Neuronal stem cell (in vitro differentiated cells): ENCODE data around the gene MATN3.
A peak's percentile ranks its signal among the peaks of the same experiment; 100 is the strongest.
"Not testable (repeated sequence)": the region's sequence is repeated elsewhere in the genome, so short reads cannot be mapped to it uniquely, and the experiment has no call there.

Experiments used
- DNase-seq: peaks from one replicate; pipeline ENCODE4 v3.0.0-alpha.2; 2013; ENCODE audit warnings: low spot score
- H2AFZ ChIP-seq: one replicate; pipeline ENCODE4 v1.6.1; 2013; ENCODE audit warnings: mild to moderate bottlenecking, low read length, inconsistent platforms
- H2AK5ac ChIP-seq: 2 replicates; pipeline ENCODE4 v1.6.1; 2013; ENCODE audit warnings: low read depth, mild to moderate bottlenecking, inconsistent platforms, low read length, moderate library complexity, mixed read lengths
- H2BK120ac ChIP-seq: 2 replicates; pipeline ENCODE4 v1.6.1; 2013; ENCODE audit warnings: low read depth, mild to moderate bottlenecking, inconsistent platforms, low read length, moderate library complexity, mixed read lengths
- H2BK12ac ChIP-seq: one replicate; pipeline ENCODE4 v1.6.1; 2013; ENCODE audit warnings: low read length, inconsistent platforms
- H2BK15ac ChIP-seq: 2 replicates; pipeline ENCODE4 v1.6.1; 2013; ENCODE audit warnings: mild to moderate bottlenecking, low read length, inconsistent platforms, mixed read lengths
- H2BK5ac ChIP-seq: one replicate; pipeline ENCODE4 v1.6.1; 2013; ENCODE audit warnings: inconsistent platforms, mild to moderate bottlenecking, low read length, moderate library complexity
- H3K14ac ChIP-seq: one replicate; pipeline ENCODE4 v1.6.1; 2013; ENCODE audit warnings: low read length, inconsistent platforms
- H3K18ac ChIP-seq: 2 replicates; pipeline ENCODE4 v1.6.1; 2013; ENCODE audit warnings: low read length, inconsistent platforms
- H3K23ac ChIP-seq: 2 replicates; pipeline ENCODE4 v1.6.1; 2013; ENCODE audit warnings: low read depth, mild to moderate bottlenecking, mixed read lengths, low read length, inconsistent platforms; ENCODE audit not compliant: poor library complexity
- H3K27ac ChIP-seq: replicated peaks from 3 replicates; pipeline ENCODE4 v1.5.1; 2013; ENCODE audit warnings: low read length, inconsistent platforms
- H3K27me3 ChIP-seq, 3 experiments: 2 replicates each; pipeline ENCODE4 v1.6.1; 2013; ENCODE audit warnings: low read length in 3 of 3, mild to moderate bottlenecking in 2 of 3, inconsistent platforms in 1 of 3, low read depth in 1 of 3, mixed read lengths in 1 of 3, moderate library complexity in 1 of 3; ENCODE audit not compliant: control insufficient read depth in 3 of 3, insufficient read depth in 3 of 3
- H3K36me3 ChIP-seq, 2 donors: replicated peaks in 1 of 2; 2 replicates each; pipeline ENCODE4 v1.6.1; 2013; ENCODE audit warnings: low read length in 2 of 2; ENCODE audit not compliant: control insufficient read depth in 2 of 2, insufficient read depth in 2 of 2
- H3K4ac ChIP-seq: 2 replicates; pipeline ENCODE4 v1.6.1; 2013; ENCODE audit warnings: inconsistent platforms, mild to moderate bottlenecking, low read length, moderate library complexity
- H3K4me1 ChIP-seq, 2 donors: 1 replicate in 1 of 2; 2 replicates in 1 of 2; pipeline ENCODE4 v1.6.1; 2013; ENCODE audit warnings: low read length in 2 of 2, low read depth in 1 of 2; ENCODE audit not compliant: control insufficient read depth in 2 of 2, insufficient read depth in 1 of 2
- H3K4me2 ChIP-seq: one replicate; pipeline ENCODE4 v1.6.1; 2013; ENCODE audit warnings: mild to moderate bottlenecking, low read length, inconsistent platforms; ENCODE audit not compliant: insufficient read depth, poor library complexity, severe bottlenecking
- H3K4me3 ChIP-seq, 2 donors: 2 replicates each; pipeline ENCODE4 v1.5.1; 2013; ENCODE audit warnings: low read length in 2 of 2, mild to moderate bottlenecking in 2 of 2, inconsistent platforms in 1 of 2, moderate library complexity in 1 of 2
- H3K79me1 ChIP-seq: one replicate; pipeline ENCODE4 v1.6.1; 2013; ENCODE audit warnings: low read depth, mild to moderate bottlenecking, inconsistent platforms, low read length, moderate library complexity
- H3K9ac ChIP-seq: one replicate; pipeline ENCODE4 v1.6.1; 2013; ENCODE audit warnings: mild to moderate bottlenecking, low read depth, low read length, inconsistent platforms; ENCODE audit not compliant: poor library complexity
- H3K9me3 ChIP-seq, 2 donors: replicated peaks in 1 of 2; 2 replicates each; pipeline versions ENCODE3 to v1.6.1; 2013; ENCODE audit warnings: low read length in 2 of 2, mild to moderate bottlenecking in 2 of 2, inconsistent platforms in 1 of 2, low read depth in 1 of 2, mixed read lengths in 1 of 2, moderate library complexity in 1 of 2; ENCODE audit not compliant: control insufficient read depth in 2 of 2, insufficient read depth in 1 of 2
- H4K8ac ChIP-seq: one replicate; pipeline ENCODE4 v1.6.1; 2013; ENCODE audit warnings: low read depth, mild to moderate bottlenecking, inconsistent platforms, low read length, moderate library complexity
- H4K91ac ChIP-seq: one replicate; pipeline ENCODE4 v1.6.1; 2013; ENCODE audit warnings: low read length, low read depth, mild to moderate bottlenecking, inconsistent platforms; ENCODE audit not compliant: poor library complexity
- WGBS, 2 donors: extraction: QIAGEN DNeasy Blood & Tissue Kit; methylation state at CpG; one replicate each; pipeline ENCODE4 v1.1.7; 2013; ENCODE audit warnings: missing lambda C conversion rate in 2 of 2, mixed read lengths in 1 of 2; ENCODE audit not compliant: insufficient read length in 2 of 2, insufficient replicate concordance in 1 of 2; ENCODE audit errors: extremely low coverage in 2 of 2; 5-methylcytosine and 5-hydroxymethylcytosine counted together

The MATN3 gene

GRCh38 chr2:20048488-20049448 is 36.3 kb upstream of the MATN3 start:
- Histone ChIP-seq H2BK15ac (no peak overlapping the region), H4K8ac (no peak overlapping the region), H3K27ac (peak overlapping the region; percentile 28), H3K9ac (no peak overlapping the region), H3K23ac (no peak overlapping the region), H3K14ac (no peak overlapping the region), H2AFZ (peak overlapping the region; percentile 3), H4K91ac (no peak overlapping the region), H2BK120ac (no peak overlapping the region), H3K27me3 (no peaks in the 10 kb centered on the region), H2AK5ac (no peak overlapping the region), H3K9me3 (no peaks in the 10 kb centered on the region), H3K36me3 (peaks cover 0 to 36% of the 10 kb centered on the region in 2 donors), H3K79me1 (peaks cover 2% of the 10 kb centered on the region), H3K4me2 (peak overlapping the region; percentile 48), H3K4me1 (peaks cover 4 to 11% of the 10 kb centered on the region in 2 donors), H3K18ac (no peak overlapping the region), H2BK12ac (no peak overlapping the region), H3K4me3 (peak overlapping the region in 1 of 2 donors; percentile 63), H2BK5ac (no peak overlapping the region), H3K4ac (no peak overlapping the region)
- no CpG with 5 or more reads among the region's 6 CpGs for WGBS, 2 donors
- peak; percentile 14 for DNase-seq

DNA sequence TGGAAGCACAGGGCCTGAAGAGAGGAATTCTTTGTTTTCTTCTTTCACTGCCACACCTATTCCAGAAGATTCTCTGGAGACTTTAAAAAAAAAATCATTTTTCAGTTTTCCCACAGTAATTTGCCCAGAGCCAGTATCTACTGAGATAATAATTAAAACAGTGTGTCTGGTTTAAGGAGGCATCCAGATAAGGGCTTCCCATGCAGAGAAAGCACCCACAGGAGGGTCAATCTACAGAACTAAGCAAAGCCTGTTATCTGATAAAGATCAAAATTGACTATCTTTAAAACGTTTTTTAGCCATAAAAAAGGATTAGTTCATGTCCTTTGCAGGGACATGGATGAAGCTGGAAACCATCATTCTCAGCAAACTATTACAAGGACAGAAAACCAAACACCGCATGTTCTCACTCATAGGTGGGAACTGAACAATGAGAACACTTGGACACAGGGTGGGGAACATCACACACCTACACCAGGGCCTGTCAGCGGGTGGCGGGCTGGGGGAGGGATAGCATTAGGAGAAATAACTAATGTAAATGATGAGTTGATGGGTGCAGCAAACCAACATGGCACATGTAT is 33.3 kb upstream of the MATN3 start:
- H3K14ac ChIP-seq, H3K4me1 ChIP-seq, H3K9ac ChIP-seq, H3K4me2 ChIP-seq, H3K27ac ChIP-seq, H2AFZ ChIP-seq, H2BK5ac ChIP-seq, H4K8ac ChIP-seq, H3K9me3 ChIP-seq, DNase-seq, H3K18ac ChIP-seq, H3K79me1 ChIP-seq, H3K27me3 ChIP-seq, H3K4me3 ChIP-seq, H2AK5ac ChIP-seq, H3K4ac ChIP-seq, H4K91ac ChIP-seq, H2BK120ac ChIP-seq, H2BK15ac ChIP-seq, H2BK12ac ChIP-seq, H3K23ac ChIP-seq: not testable (repeated sequence)
- peaks cover 3 to 58% of the 10 kb centered on the region in 2 donors for H3K36me3 ChIP-seq
- no CpG with 5 or more reads among the region's 4 CpGs for WGBS, 2 donors

DNA sequence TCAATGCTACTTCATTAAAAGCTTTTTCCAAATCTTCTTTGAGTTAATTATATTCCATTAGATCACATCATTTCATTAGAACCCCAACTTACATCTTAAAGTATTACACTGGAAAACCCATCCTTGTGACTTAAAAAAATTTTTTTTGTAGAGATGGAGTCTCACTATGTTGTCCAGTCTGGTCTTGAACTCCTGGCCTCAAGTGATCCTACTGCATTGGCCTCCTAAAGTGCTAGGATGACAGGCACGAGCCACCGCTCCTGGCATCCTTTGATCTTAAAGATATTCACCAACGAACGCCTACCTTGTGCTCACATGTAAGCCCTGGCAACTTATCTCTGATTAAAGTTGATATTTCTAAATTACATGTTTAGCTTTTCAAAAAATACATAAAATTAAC is 32.3 kb upstream of the MATN3 start:
- H3K9ac ChIP-seq, result no peak overlapping the region
- no peak overlapping the region for H4K8ac ChIP-seq
- no peak overlapping the region for H2AK5ac ChIP-seq
- peaks cover 2% of the 10 kb centered on the region for H3K79me1 ChIP-seq
- H3K4me3 ChIP-seq, result no peak overlapping the region
- H3K27me3 ChIP-seq, result no peaks in the 10 kb centered on the region
- WGBS, 2 donors, result no CpG with 5 or more reads among the region's 4 CpGs
- H3K4me2 ChIP-seq, result no peak overlapping the region
- H3K4ac ChIP-seq, result no peak overlapping the region
- no peaks in the 10 kb centered on the region for H3K9me3 ChIP-seq
- H2BK12ac ChIP-seq, result no peak overlapping the region
- no peak overlapping the region for H3K14ac ChIP-seq
- H2AFZ ChIP-seq, result no peak overlapping the region
- no peak overlapping the region for H2BK15ac ChIP-seq
- H3K18ac ChIP-seq, result no peak overlapping the region
- H3K27ac ChIP-seq, result no peak overlapping the region
- no peak overlapping the region for H4K91ac ChIP-seq
- peaks cover 4 to 9% of the 10 kb centered on the region in 2 donors for H3K4me1 ChIP-seq
- no peak overlapping the region for H2BK120ac ChIP-seq
- DNase-seq, result no peak
- no peak overlapping the region for H2BK5ac ChIP-seq
- H3K36me3 ChIP-seq, result peaks cover 10 to 68% of the 10 kb centered on the region in 2 donors
- no peak overlapping the region for H3K23ac ChIP-seq

DNA sequence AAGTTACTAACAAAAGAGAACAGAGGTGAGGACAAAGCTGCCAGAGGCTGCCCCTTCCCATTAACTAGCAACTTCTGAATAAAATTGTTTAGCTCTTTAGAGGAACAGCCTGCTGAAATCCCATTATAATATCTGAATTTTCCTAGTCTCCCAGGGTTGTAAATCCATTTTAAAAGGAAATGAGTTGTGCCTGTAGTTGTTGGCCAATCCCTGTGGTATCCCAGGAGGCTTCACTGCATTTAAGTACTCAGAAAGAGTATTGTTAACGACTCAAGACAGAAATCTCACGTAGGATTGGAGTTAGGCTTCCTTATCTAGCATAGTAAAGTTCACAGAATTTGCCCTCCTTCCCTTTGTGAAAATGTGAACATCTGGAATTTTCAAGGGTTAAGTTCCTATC is 30.1 kb upstream of the MATN3 start:
- no peak overlapping the region for H3K18ac ChIP-seq
- no peak overlapping the region for H3K4ac ChIP-seq
- no peak for DNase-seq
- H3K36me3 ChIP-seq, result peaks cover 14 to 82% of the 10 kb centered on the region in 2 donors
- H3K4me3 ChIP-seq, result no peak overlapping the region
- no peak overlapping the region for H3K27ac ChIP-seq
- H3K79me1 ChIP-seq, result no peaks in the 10 kb centered on the region
- no peak overlapping the region for H2AFZ ChIP-seq
- H2BK5ac ChIP-seq, result no peak overlapping the region
- H4K91ac ChIP-seq, result no peak overlapping the region
- H3K4me2 ChIP-seq, result no peak overlapping the region
- no CpG with 5 or more reads among the region's 2 CpGs for WGBS, 2 donors
- no peak overlapping the region for H3K14ac ChIP-seq
- H2BK12ac ChIP-seq, result no peak overlapping the region
- H2BK15ac ChIP-seq, result no peak overlapping the region
- H3K23ac ChIP-seq, result no peak overlapping the region
- no peaks in the 10 kb centered on the region for H3K4me1 ChIP-seq
- no peak overlapping the region for H2AK5ac ChIP-seq
- H2BK120ac ChIP-seq, result no peak overlapping the region
- no peaks in the 10 kb centered on the region for H3K27me3 ChIP-seq
- H3K9ac ChIP-seq, result no peak overlapping the region
- H4K8ac ChIP-seq, result no peak overlapping the region
- H3K9me3 ChIP-seq, result no peaks in the 10 kb centered on the region
